AG10803 (cell line): ENCODE data around the gene DNAH7.
"Not testable (repeated sequence)": the region's sequence is repeated elsewhere in the genome, so short reads cannot be mapped to it uniquely, and the experiment has no call there.

ENCODE experiments used
- DNase-seq: peaks from one replicate; pipeline ENCODE4 v3.0.0; 2010; ENCODE audit warnings: low read depth
- H3K4me3 ChIP-seq: 2 replicates; pipeline ENCODE4 v1.5.1; 2011; ENCODE audit warnings: mild to moderate bottlenecking, low read length, control low read depth
- CTCF ChIP-seq: conservative IDR thresholded peaks from 2 replicates; pipeline ENCODE4 v1.5.1; 2011; ENCODE audit warnings: mild to moderate bottlenecking, low read length, control low read depth, inconsistent platforms

DNAH7 gene

GRCh38 chr2:195934484-195934883 is 134.2 kb downstream of the DNAH7 start:
- H3K4me3 ChIP-seq = no peak overlapping the region
- no peak for DNase-seq
- no peak for TF ChIP-seq CTCF

- no peak for TF ChIP-seq CTCF
- no peak for DNase-seq
These were observed 139.1 kb downstream of the DNAH7 start for GRCh38 chr2:195929531-195929930.

GRCh38 chr2:195925120-195925519 is 143.5 kb downstream of the DNAH7 start:
- no peak for DNase-seq
- no peak overlapping the region for H3K4me3 ChIP-seq
- no peak for TF ChIP-seq CTCF

More at GRCh38 chr2:195929531-195929930, 139.1 kb downstream of the DNAH7 start:
- H3K4me3 ChIP-seq = no peak overlapping the region

- no peak overlapping the region for H3K4me3 ChIP-seq
- no peak for DNase-seq
- no peak for TF ChIP-seq CTCF
These were observed 144.7 kb downstream of the DNAH7 start for GRCh38 chr2:195923889-195924288.

- DNase-seq, H3K4me3 ChIP-seq: not testable (repeated sequence)
These were observed 151.5 kb downstream of the DNAH7 start for GRCh38 chr2:195917021-195917600.

- no peak for TF ChIP-seq CTCF
- no peak overlapping the region for H3K4me3 ChIP-seq
- no peak for DNase-seq
These were observed 156.6 kb downstream of the DNAH7 start for GRCh38 chr2:195912079-195912478.

- TF ChIP-seq CTCF = no peak
- DNase-seq = no peak
- no peak overlapping the region for H3K4me3 ChIP-seq
These were observed 158.1 kb downstream of the DNAH7 start for GRCh38 chr2:195910570-195910969.

- H3K4me3 ChIP-seq = no peak overlapping the region
- no peak for TF ChIP-seq CTCF
- DNase-seq = no peak
These were observed 158.7 kb downstream of the DNAH7 start for GRCh38 chr2:195909926-195910325.
